Body of pancreas (tissue), 4 donors: ENCODE data around the gene HCFC1R1.

ENCODE experiments used
- CTCF ChIP-seq, 7 experiments: fragments of 450-650 bp in 4 of 7; fragments of 200-600 bp in 3 of 7; sonication (generic) in 3 of 7; IDR thresholded peaks; one replicate each; pipeline ENCODE4 v1.5.1; 2016 to 2019; ENCODE audit warnings: antibody characterized with exemption in 7 of 7
- POLR2A ChIP-seq, 3 donors: fragments of 450-650 bp; IDR thresholded peaks; one replicate each; pipeline ENCODE4 v1.6.1; 2016; ENCODE audit warnings: antibody characterized with exemption in 3 of 3, mild to moderate bottlenecking in 2 of 3

- TF ChIP-seq POLR2A (IDR thresholded peaks at IDR 0.05) (no peak), CTCF (IDR thresholded peaks at IDR 0.05) (no peak)
Measured at GRCh38 chr16:3029491-3030221, 5.9 kb upstream of the HCFC1R1 start.
